Activated naive CD4-positive, alpha-beta T cell treated with anti-CD3 and anti-CD28 coated beads for 36 hours (primary cell): Measurements from ENCODE around the gene TMEM213. TPM values are rescaled to one million over a fixed set of nuclear protein-coding genes. Genes with fewer than 3 reads are reported as not detected.
A peak's percentile ranks its signal among the peaks of the same experiment; 100 is the strongest.

Source experiments
- CTCF ChIA-PET: fragments of 350-600 bp; sonication (Branson Sonifier 250); formaldehyde crosslinking; loops from one replicate; lab custom pipeline; 2021; ENCODE audit warnings: antibody characterized with exemption; lab: Charles Lee
- DNase-seq: peaks from one replicate; pipeline ENCODE4 v3.0.0-alpha.2; 2020
- H3K27ac Mint-ChIP-seq: one replicate; pipeline ENCODE4 v1.8.0; 2021; ENCODE audit warnings: mild to moderate bottlenecking, mixed read lengths
- H3K27me3 Mint-ChIP-seq: one replicate; pipeline ENCODE4 v1.8.0; 2021; ENCODE audit warnings: low read depth, mixed read lengths
- H3K36me3 Mint-ChIP-seq: one replicate; pipeline ENCODE4 v1.8.0; 2021; ENCODE audit warnings: low read depth, mixed read lengths
- H3K4me1 Mint-ChIP-seq: one replicate; pipeline ENCODE4 v1.8.0; 2021; ENCODE audit warnings: low read depth, mixed read lengths
- H3K4me3 Mint-ChIP-seq: one replicate; pipeline ENCODE4 v1.8.0; 2021; ENCODE audit warnings: mild to moderate bottlenecking, moderate library complexity, mixed read lengths
- H3K9me3 Mint-ChIP-seq: one replicate; pipeline ENCODE4 v1.8.0; 2021; ENCODE audit warnings: mixed read lengths
- intact Hi-C: fragments of 100-400 bp; cut with micrococcal nuclease; formaldehyde crosslinking; loops from one replicate; pipeline ENCODE4 v1.15.1; 2023
- total RNA-seq, 2 experiments: library from RNA; stranded (reverse); gene quantifications; one replicate each; pipeline ENCODE4 v1.2.3, GENCODE V29; 2021

The TMEM213 gene
- total RNA-seq, 2 experiments from 2014 or later, result not detected

DNA sequence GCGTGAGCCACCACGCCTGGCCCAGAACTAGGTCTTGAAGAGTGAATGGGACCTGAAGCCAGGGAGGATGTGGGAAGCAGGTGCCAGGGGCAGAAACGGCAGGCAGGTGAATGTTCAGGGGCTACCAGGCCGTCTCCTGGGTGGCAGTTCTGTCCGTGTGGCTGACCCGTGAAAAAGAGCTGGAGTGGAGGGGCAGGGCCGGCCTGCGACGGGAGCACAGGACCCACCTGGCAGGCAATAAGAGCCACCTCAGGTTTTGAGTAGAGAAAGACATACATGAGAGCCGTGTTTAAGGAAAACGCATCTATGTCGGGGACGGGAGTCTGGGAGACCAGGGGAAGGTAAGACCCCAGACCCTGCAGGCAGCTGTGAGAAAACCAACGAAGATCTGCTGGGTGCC is 70.9 kb downstream of the TMEM213 start:
- Mint-ChIP-seq H3K4me3 (no peak overlapping the region), H3K36me3 (no peaks in the 10 kb centered on the region), H3K9me3 (no peaks in the 10 kb centered on the region), H3K4me1 (peaks cover 19% of the 10 kb centered on the region), H3K27me3 (no peaks in the 10 kb centered on the region), H3K27ac (no peak overlapping the region)
- CTCF ChIA-PET, result no interaction called here
- no peak for DNase-seq
- intact Hi-C loops, result loop anchor here (5.0 kb wide), 2 partner anchors 406 to 866 kb away; partner anchors contain the start of genes CREB3L2 and TRIM24

DNA sequence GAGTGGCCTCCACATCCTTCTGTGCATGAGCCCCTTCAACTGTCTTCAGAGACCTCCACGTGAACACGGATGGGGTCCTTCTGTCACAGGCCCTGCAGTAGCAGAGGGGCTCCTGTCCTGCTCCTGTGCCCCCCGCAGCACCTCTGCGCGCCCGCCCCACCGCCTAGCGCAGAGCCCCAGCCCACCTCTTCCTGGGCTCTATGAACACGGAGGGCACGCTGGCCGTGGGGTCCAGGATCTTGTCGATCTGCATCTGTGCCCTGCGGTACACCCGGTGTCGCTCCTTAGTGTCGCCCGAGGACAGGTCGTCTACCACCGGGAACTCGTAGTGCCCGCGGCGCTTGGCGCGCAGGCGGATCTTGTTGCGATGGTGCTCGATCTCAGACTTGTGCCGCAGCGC is 71.6 kb downstream of the TMEM213 start:
- no peak overlapping the region for H3K4me3 Mint-ChIP-seq
- no peaks in the 10 kb centered on the region for H3K36me3 Mint-ChIP-seq
- no peak overlapping the region for H3K27ac Mint-ChIP-seq
- H3K4me1 Mint-ChIP-seq, result peaks cover 17% of the 10 kb centered on the region
- no peaks in the 10 kb centered on the region for H3K27me3 Mint-ChIP-seq
- CTCF ChIA-PET, result no interaction called here
- intact Hi-C loops, result loop anchor here (5.0 kb wide), 2 partner anchors 407 to 867 kb away; partner anchors contain the start of genes CREB3L2 and TRIM24
- H3K9me3 Mint-ChIP-seq, result no peaks in the 10 kb centered on the region
- DNase-seq, result no peak

DNA sequence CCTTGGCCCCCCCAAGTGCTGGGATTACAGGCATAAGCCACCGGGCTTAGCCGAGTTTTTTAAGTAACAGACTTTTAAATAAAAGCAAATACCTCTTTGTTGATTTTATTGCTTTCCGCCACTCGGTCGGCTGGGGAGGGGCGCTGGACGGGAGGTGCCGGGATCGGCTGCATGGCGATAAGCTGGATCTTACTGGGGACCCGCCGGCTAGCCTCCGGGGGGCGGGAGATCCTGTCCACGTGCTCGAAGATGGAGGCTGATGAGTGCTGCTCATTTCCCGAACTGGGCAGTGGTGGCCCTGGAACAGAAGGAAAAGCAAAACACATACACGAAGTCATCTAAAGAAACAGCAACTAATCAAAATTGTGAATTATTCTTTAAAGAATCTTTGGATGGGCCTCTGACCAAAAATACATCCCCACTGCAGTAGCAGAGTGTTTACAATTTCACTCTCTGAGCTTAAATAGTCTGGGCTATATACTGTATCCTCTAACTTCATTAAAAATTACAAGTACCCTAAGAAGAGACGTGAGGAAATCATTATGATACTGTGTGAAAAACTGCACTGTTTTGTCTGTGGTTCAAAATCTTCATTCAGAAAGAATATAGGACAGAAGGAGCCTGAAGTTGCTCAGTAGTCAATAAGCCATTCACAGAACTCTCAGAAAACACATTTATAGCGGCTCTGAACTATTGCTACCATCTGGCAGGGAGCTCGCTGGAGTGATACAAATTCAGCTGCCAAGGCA is 73.4 kb downstream of the TMEM213 start:
- CTCF ChIA-PET, result no interaction called here
- intact Hi-C loops, result no loop called here
- Mint-ChIP-seq H3K27ac (no peak overlapping the region), H3K4me1 (peaks cover 7% of the 10 kb centered on the region), H3K36me3 (no peaks in the 10 kb centered on the region), H3K27me3 (no peaks in the 10 kb centered on the region), H3K9me3 (no peaks in the 10 kb centered on the region), H3K4me3 (no peak overlapping the region)
- DNase-seq, result no peak

DNA sequence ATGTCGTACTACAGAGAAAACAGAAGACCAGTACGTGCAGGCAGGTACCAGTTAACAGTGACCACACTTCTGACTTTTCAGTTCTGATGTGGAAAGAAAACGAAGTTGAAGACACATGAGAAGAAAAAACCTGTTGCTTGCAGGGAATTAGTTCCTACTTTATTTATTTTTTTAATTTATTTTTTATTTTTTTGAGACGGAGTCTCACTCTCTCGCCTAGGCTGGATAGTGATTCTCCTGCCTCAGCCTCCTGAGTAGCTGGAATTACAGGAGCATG is 74.0 kb downstream of the TMEM213 start:
- Mint-ChIP-seq H3K27ac (no peak overlapping the region), H3K4me1 (peaks cover 12% of the 10 kb centered on the region), H3K4me3 (no peak overlapping the region), H3K36me3 (no peaks in the 10 kb centered on the region), H3K27me3 (no peaks in the 10 kb centered on the region), H3K9me3 (no peaks in the 10 kb centered on the region)
- intact Hi-C loops, result no loop called here
- CTCF ChIA-PET, result no interaction called here
- DNase-seq, result no peak

DNA sequence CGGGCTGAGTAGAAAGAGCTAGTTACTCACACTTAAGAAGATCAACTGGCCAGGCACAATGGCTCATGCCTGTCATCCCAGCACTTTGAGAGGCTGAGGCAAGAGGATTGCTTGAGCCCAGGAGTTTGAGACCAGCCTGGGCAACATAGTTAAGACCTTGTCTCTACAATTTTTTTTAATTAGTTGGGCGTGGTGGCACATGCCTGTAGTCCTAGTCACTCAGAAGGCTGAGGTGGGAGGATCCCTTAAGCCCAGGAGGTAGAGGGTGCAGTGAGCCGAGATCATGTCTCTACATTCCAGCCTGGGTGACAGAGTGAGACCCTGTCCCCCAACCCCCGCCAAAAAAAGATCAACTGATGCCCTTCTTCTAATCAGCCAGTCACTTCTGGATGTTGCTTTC is 74.8 kb downstream of the TMEM213 start:
- Mint-ChIP-seq H3K27ac (no peak overlapping the region), H3K36me3 (no peaks in the 10 kb centered on the region), H3K27me3 (no peaks in the 10 kb centered on the region), H3K4me3 (no peak overlapping the region), H3K9me3 (no peaks in the 10 kb centered on the region), H3K4me1 (peaks cover 13% of the 10 kb centered on the region)
- CTCF ChIA-PET, result interaction anchor here (0.6 to 2.3 kb wide), 3 partner anchors 14 to 421 kb away, joined by 3 to 10 read pairs (median 7); no protein-coding TSS in a partner anchor
- no peak for DNase-seq
- intact Hi-C loops, result no loop called here

DNA sequence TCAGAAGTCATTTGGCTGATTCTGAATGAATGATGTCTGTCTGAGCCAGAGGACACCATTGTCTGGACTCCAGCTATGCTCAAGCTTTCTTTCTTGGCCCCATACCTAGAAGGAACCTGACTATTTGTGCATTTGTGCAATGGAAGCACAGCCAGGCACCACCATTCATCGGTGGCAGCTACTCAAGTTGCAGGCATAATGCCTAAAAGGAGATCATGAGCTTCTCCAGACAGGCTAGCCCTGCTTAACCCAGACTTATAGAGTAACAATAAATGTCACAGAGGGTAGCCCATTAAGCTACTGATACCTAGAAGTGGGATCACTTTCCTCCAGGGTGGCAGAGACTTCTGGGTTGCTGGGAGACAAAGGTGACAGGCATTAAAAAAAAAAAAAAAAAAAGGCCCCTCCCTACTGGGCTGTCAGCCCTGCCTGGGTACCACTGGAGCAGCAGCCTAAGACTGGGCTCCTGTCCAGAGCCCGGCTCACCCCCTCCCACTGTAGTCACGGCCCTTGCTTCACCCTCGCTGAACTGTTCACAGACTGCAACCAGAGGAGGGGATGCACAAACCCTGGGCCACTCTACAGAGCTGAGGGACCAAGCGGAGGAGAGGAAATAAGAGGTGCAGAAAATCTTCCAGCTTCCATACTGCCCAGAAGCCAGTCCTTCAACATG is 75.6 kb downstream of the TMEM213 start:
- H3K27ac Mint-ChIP-seq, result no peak overlapping the region
- intact Hi-C loops, result no loop called here
- no peaks in the 10 kb centered on the region for H3K36me3 Mint-ChIP-seq
- H3K4me3 Mint-ChIP-seq, result no peak overlapping the region
- no peaks in the 10 kb centered on the region for H3K27me3 Mint-ChIP-seq
- no peaks in the 10 kb centered on the region for H3K9me3 Mint-ChIP-seq
- CTCF ChIA-PET, result interaction anchor here (0.5 to 2.3 kb wide), 3 partner anchors 13 to 145 kb away, joined by 3 to 10 read pairs (median 3); no protein-coding TSS in a partner anchor
- H3K4me1 Mint-ChIP-seq, result peaks cover 13% of the 10 kb centered on the region
- DNase-seq, result no peak

DNA sequence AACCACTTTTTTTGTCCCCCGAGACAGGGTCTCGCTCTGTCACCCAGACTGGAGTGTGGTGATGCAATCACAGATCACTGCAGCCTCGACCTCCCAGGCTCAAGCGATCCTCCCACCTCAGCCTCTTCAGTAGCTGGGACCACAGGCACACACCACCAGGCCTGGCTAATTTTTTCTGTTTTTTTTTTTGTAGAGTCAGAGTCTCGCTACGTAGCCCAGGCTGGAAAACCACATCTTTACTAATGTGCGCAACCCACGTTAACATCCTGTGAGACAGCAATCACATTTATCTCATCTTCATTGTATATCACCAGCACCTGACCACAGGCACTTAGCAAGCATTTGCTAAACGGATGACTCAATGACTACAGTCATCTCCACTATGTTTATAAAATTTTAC is 78.0 kb downstream of the TMEM213 start:
- intact Hi-C loops, result loop anchor here (1.0 to 5.0 kb wide), 4 partner anchors 11 to 248 kb away; no protein-coding TSS in a partner anchor
- Mint-ChIP-seq H3K9me3 (no peaks in the 10 kb centered on the region), H3K27ac (no peak overlapping the region), H3K36me3 (no peaks in the 10 kb centered on the region), H3K4me3 (no peak overlapping the region), H3K27me3 (no peaks in the 10 kb centered on the region), H3K4me1 (peaks cover 13% of the 10 kb centered on the region)
- peak; percentile 81 for DNase-seq
- CTCF ChIA-PET, result interaction anchor here (1.3 to 3.2 kb wide), 2 partner anchors 11 to 137 kb away, joined by 3 to 15 read pairs; no protein-coding TSS in a partner anchor

DNA sequence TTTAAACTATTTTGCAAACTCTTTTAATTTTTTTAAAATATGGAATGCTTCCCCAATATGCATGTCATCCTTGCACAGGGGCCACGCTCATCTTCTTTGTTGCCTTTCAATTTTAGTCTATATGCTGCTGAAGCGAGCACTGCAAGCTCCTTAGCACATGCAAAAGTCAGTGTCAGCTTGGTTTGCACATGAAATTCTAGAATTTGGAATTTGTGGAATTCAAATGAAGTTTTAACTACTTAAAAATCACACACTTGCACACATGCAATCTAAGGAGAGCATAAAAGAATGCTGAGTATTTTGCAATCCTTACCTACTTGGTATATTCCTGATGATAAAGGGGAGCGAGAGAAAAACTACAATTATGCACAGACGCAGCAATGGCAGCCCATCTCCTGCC is 78.5 kb downstream of the TMEM213 start:
- H3K36me3 Mint-ChIP-seq, result no peaks in the 10 kb centered on the region
- intact Hi-C loops, result loop anchor here (1.0 to 5.0 kb wide), 4 partner anchors 12 to 249 kb away; no protein-coding TSS in a partner anchor
- no peak overlapping the region for H3K4me3 Mint-ChIP-seq
- H3K27me3 Mint-ChIP-seq, result no peaks in the 10 kb centered on the region
- peaks cover 13% of the 10 kb centered on the region for H3K4me1 Mint-ChIP-seq
- no peak for DNase-seq
- CTCF ChIA-PET, result interaction anchor here (1.3 to 3.2 kb wide), 2 partner anchors 10 to 137 kb away, joined by 3 to 15 read pairs; no protein-coding TSS in a partner anchor
- H3K27ac Mint-ChIP-seq, result no peak overlapping the region
- no peaks in the 10 kb centered on the region for H3K9me3 Mint-ChIP-seq

DNA sequence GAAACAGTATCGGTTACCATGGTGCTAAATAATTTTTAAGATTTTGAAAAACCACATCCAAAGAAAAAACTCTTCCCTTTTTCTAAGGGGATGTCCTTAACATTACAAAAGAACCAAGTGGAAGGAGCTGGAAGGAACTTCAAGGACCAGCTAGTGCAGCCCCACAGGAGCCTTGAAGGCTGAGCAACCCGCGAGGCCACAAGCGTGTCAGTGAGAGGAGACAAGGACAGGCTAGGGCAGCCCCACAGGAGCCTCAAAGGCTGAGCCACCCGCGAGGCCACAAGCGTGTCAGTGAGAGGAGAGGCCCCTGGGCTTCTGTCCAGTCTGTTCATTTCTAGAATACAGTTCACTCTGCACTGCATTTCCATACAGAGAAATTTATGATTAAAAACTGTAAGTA is 80.3 kb downstream of the TMEM213 start:
- no peak for DNase-seq
- H3K27me3 Mint-ChIP-seq, result no peaks in the 10 kb centered on the region
- intact Hi-C loops, result loop anchor here (5.0 kb wide), 1 partner anchor 251 kb away; no protein-coding TSS in a partner anchor

DNA sequence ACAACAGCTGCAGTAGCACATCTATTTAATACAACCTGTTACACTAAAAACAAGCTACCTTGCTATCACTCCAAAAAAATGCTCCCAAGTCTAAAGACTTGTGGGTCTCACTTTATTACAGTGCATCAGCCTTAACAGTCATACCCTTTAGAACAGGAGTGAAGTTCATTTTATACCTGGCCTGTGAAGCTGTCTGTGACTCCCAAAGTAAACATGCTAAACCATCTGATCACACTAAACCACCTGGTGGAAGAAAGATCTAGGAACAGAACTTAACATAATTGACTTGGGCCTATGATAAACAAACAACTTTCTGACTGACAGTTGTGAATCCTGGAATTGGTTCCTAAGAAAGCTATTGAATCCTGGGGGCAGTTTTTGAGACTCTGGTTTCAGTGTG is 81.1 kb downstream of the TMEM213 start:
- Mint-ChIP-seq H3K4me1 (peaks cover 24% of the 10 kb centered on the region), H3K27me3 (no peaks in the 10 kb centered on the region), H3K27ac (no peak overlapping the region), H3K36me3 (no peaks in the 10 kb centered on the region), H3K4me3 (no peak overlapping the region), H3K9me3 (no peaks in the 10 kb centered on the region)
- intact Hi-C loops, result loop anchor here (5.0 kb wide), 1 partner anchor 252 kb away; no protein-coding TSS in a partner anchor
- CTCF ChIA-PET, result interaction anchor here (0.6 kb wide), 1 partner anchor 451 kb away, joined by 3 read pairs; no protein-coding TSS in a partner anchor
- no peak for DNase-seq

More for the DNA sequence above, 80.3 kb downstream of the TMEM213 start:
- Mint-ChIP-seq H3K9me3 (no peaks in the 10 kb centered on the region), H3K4me3 (no peak overlapping the region), H3K36me3 (no peaks in the 10 kb centered on the region), H3K4me1 (peaks cover 24% of the 10 kb centered on the region), H3K27ac (no peak overlapping the region)
- CTCF ChIA-PET, result interaction anchor here (3.2 kb wide), 1 partner anchor 8 kb away, joined by 15 read pairs; no protein-coding TSS in a partner anchor

DNA sequence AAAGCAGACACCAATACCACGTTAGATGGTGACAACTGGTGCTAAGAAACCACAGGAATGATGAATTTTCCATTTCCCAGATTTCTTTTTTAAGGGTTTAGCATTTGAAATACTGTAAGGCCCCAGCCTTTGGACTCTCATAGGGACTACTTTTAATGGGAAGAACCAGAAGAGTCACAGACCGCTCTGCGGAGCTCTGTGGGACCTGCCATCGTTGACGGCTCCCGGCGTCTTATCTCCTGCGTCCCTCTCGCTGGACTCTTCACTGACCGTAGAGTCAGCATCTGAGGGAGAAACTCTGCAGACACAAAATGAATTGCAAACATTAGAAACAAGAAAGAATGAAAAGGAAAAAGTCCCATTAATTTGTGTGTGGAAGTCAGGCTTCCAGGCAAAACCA is 81.6 kb downstream of the TMEM213 start:
- H3K27me3 Mint-ChIP-seq, result no peaks in the 10 kb centered on the region
- CTCF ChIA-PET, result interaction anchor here (0.6 to 1.1 kb wide), 2 partner anchors 12 to 450 kb away, joined by 3 read pairs; no protein-coding TSS in a partner anchor
- intact Hi-C loops, result loop anchor here (5.0 kb wide), 1 partner anchor 252 kb away; no protein-coding TSS in a partner anchor
- H3K9me3 Mint-ChIP-seq, result no peaks in the 10 kb centered on the region
- no peak overlapping the region for H3K4me3 Mint-ChIP-seq
- H3K4me1 Mint-ChIP-seq, result peaks cover 24% of the 10 kb centered on the region
- no peak for DNase-seq
- no peak overlapping the region for H3K27ac Mint-ChIP-seq
- H3K36me3 Mint-ChIP-seq, result no peaks in the 10 kb centered on the region

DNA sequence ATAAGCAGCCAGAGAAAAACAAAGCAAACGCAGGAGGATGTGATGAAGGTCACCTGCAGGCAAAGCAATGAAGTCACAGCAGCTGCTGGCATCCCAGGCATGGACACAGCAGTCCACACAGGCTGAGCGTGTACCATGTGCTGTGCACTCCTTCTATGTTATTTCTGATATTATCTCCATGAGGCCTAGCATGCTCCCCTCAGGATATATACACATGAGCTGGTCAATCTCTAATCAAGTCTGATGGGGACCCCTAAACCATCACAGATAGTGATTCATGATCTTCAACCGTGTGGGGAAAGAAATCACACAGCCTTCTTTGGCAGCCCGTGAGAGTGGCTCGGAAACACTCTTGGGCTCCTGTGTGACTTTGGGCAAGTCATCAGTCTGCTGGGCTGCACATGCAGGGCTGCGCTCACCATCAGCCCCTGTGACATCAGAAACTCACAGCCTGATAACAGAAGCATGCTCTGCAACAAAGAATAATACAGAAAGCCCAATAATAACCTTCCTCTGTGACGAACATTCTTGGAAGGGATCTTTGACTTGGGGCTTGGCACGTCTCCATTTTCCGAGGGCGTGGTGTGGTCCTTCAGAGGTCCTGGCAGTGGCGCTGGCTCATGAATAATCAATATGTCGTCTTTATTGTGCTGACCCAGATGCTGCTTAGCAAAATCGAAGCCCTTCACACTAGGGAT is 83.2 kb downstream of the TMEM213 start:
- no peak overlapping the region for H3K27ac Mint-ChIP-seq
- H3K9me3 Mint-ChIP-seq, result no peaks in the 10 kb centered on the region
- intact Hi-C loops, result no loop called here
- CTCF ChIA-PET, result no interaction called here
- no peaks in the 10 kb centered on the region for H3K36me3 Mint-ChIP-seq
- H3K4me1 Mint-ChIP-seq, result peaks cover 19% of the 10 kb centered on the region
- H3K4me3 Mint-ChIP-seq, result no peak overlapping the region
- H3K27me3 Mint-ChIP-seq, result no peaks in the 10 kb centered on the region
- no peak for DNase-seq
